GM23338 (cell line): Measurements from ENCODE around the gene CDK5RAP1. TPM values are rescaled to one million over a fixed set of nuclear protein-coding genes. Genes with fewer than 3 reads are reported as not detected.

Experiments used
- ATAC-seq: fragments of 200-7000 bp; cut with Tn5 transposase; 3 replicates; pipeline ENCODE4 v1.9.1; 2020
- DNase-seq: peaks from one replicate; pipeline ENCODE4 v3.0.0-alpha.2; 2015; ENCODE audit warnings: low spot score
- H2AFZ ChIP-seq: fragments of 200-600 bp; sonication (generic); 2 replicates; pipeline ENCODE4 v1.8.0; 2016; ENCODE audit warnings: antibody characterized with exemption, mild to moderate bottlenecking, moderate library complexity
- H3F3A ChIP-seq: fragments of 200-600 bp; sonication (generic); replicated peaks from 2 replicates; pipeline ENCODE4 v1.8.0; 2017; ENCODE audit warnings: antibody characterized with exemption, mixed run types, low read depth
- H3K27ac ChIP-seq: fragments of 200-600 bp; sonication (generic); 2 replicates; pipeline ENCODE4 v1.6.1; 2016; ENCODE audit warnings: low read depth
- H3K27me3 ChIP-seq: fragments of 200-600 bp; sonication (generic); 2 replicates; pipeline ENCODE4 v1.8.0; 2016; ENCODE audit warnings: mild to moderate bottlenecking, mixed run types, moderate library complexity; ENCODE audit not compliant: insufficient read depth
- H3K36me3 ChIP-seq: fragments of 200-600 bp; sonication (generic); 2 replicates; pipeline ENCODE4 v1.8.0; 2016; ENCODE audit warnings: mild to moderate bottlenecking; ENCODE audit not compliant: insufficient read depth
- H3K4me1 ChIP-seq: fragments of 200-600 bp; sonication (generic); 2 replicates; pipeline ENCODE4 v1.8.0; 2016; ENCODE audit warnings: mild to moderate bottlenecking, moderate library complexity; ENCODE audit not compliant: insufficient read depth
- H3K4me2 ChIP-seq: fragments of 200-600 bp; sonication (generic); 2 replicates; pipeline ENCODE4 v1.7.1; 2017; ENCODE audit warnings: mixed run types
- H3K4me3 ChIP-seq: fragments of 200-600 bp; sonication (generic); 2 replicates; pipeline ENCODE4 v1.6.1; 2016; ENCODE audit warnings: mixed run types
- H3K79me2 ChIP-seq: fragments of 200-600 bp; sonication (generic); replicated peaks from 2 replicates; pipeline ENCODE4 v1.8.0; 2017; ENCODE audit warnings: mild to moderate bottlenecking; ENCODE audit not compliant: insufficient read depth
- H3K9me2 ChIP-seq: fragments of 200-600 bp; sonication (generic); 2 replicates; pipeline ENCODE4 v1.8.0; 2017; ENCODE audit not compliant: insufficient read depth
- H4K20me1 ChIP-seq: fragments of 200-600 bp; sonication (generic); replicated peaks from 2 replicates; pipeline ENCODE4 v1.8.0; 2017; ENCODE audit warnings: mild to moderate bottlenecking; ENCODE audit not compliant: insufficient read depth
- H3K27ac Mint-ChIP-seq: 2 replicates; pipeline ENCODE4 v1.8.0; 2020; ENCODE audit warnings: inconsistent platforms, mild to moderate bottlenecking, moderate library complexity, mixed read lengths
- H3K27me3 Mint-ChIP-seq: 3 replicates; pipeline ENCODE4 v1.8.0; 2022; ENCODE audit warnings: low read depth, mild to moderate bottlenecking, moderate library complexity, mixed read lengths, inconsistent platforms; ENCODE audit not compliant: insufficient read depth, poor library complexity
- H3K36me3 Mint-ChIP-seq: 3 replicates; pipeline ENCODE4 v1.8.0; 2021; ENCODE audit warnings: low read depth, mild to moderate bottlenecking, inconsistent platforms, moderate library complexity, mixed read lengths
- H3K4me1 Mint-ChIP-seq: 3 replicates; pipeline ENCODE4 v1.8.0; 2020; ENCODE audit warnings: mild to moderate bottlenecking, inconsistent platforms, mixed read lengths
- H3K4me3 Mint-ChIP-seq: 3 replicates; pipeline ENCODE4 v1.8.0; 2021; ENCODE audit warnings: moderate library complexity, mild to moderate bottlenecking, inconsistent platforms, mixed read lengths
- H3K9me3 Mint-ChIP-seq: 3 replicates; pipeline ENCODE4 v1.8.0; 2020; ENCODE audit warnings: moderate library complexity, mild to moderate bottlenecking, inconsistent platforms, mixed read lengths
- CREB1 ChIP-seq: fragments of 250-450 bp; sonication (Bioruptor Pico); IDR thresholded peaks from 2 replicates; pipeline ENCODE4 v1.5.0; 2020; ENCODE audit warnings: low read depth, mild to moderate bottlenecking, moderate library complexity
- ETS1 ChIP-seq: IDR thresholded peaks from 2 replicates; pipeline ENCODE4 v1.6.1; 2016; ENCODE audit warnings: antibody characterized with exemption
- EZH2 ChIP-seq: fragments of 200-600 bp; sonication (generic); IDR thresholded peaks from one replicate; pipeline ENCODE4 v1.8.0; 2017; ENCODE audit warnings: antibody characterized with exemption, mild to moderate bottlenecking, low read depth; ENCODE audit not compliant: unreplicated experiment
- EZH2phosphoT487 ChIP-seq: fragments of 200-600 bp; sonication (generic); IDR thresholded peaks from one replicate; pipeline ENCODE4 v1.8.1; 2018; ENCODE audit warnings: antibody characterized with exemption; ENCODE audit not compliant: unreplicated experiment
- JUNB ChIP-seq: IDR thresholded peaks from one replicate; pipeline ENCODE4 v1.6.1; 2016; ENCODE audit warnings: antibody characterized with exemption; ENCODE audit not compliant: unreplicated experiment
- REST ChIP-seq: IDR thresholded peaks from one replicate; pipeline ENCODE4 v1.6.1; 2018; ENCODE audit warnings: antibody characterized with exemption; ENCODE audit not compliant: unreplicated experiment
- STAT1 ChIP-seq: IDR thresholded peaks from one replicate; pipeline ENCODE4 v1.6.1; 2016; ENCODE audit warnings: antibody characterized with exemption; ENCODE audit not compliant: unreplicated experiment
- ZNF114 ChIP-seq: fragments of 250-450 bp; sonication (Bioruptor Pico); IDR thresholded peaks from 2 replicates; pipeline ENCODE4 v1.5.0; 2020; ENCODE audit warnings: mild to moderate bottlenecking, moderate library complexity
- ZNF331 ChIP-seq: fragments of 250-450 bp; sonication (Bioruptor Pico); IDR thresholded peaks from 2 replicates; pipeline ENCODE4 v1.5.0; 2020; ENCODE audit warnings: low read depth, mild to moderate bottlenecking, moderate library complexity
- ZNF462 ChIP-seq: fragments of 250-450 bp; sonication (Bioruptor Pico); IDR thresholded peaks from 2 replicates; pipeline ENCODE4 v1.5.0; 2020; ENCODE audit warnings: mild to moderate bottlenecking, moderate library complexity
- polyA plus RNA-seq: library from polyadenylated mRNA; unstranded; fragments of >200 nt; fragmentation: Nextera tagmentation; extraction: Ambion mirVana; gene quantifications from 2 replicates; pipeline ENCODE4 v1.2.1, GENCODE V29; 2016
- total RNA-seq: library from RNA; depleted of rRNA; stranded (reverse); fragments of >200 nt; shearing (Covaris generic); gene quantifications from 2 replicates; pipeline ENCODE4 v1.2.3, GENCODE V29; 2014

The CDK5RAP1 gene
- total and polyA plus RNA-seq, 2 experiments from 2014 or later, result 33.8 to 38.1 TPM

- no peak overlapping the region for H3K27ac ChIP-seq
- Mint-ChIP-seq H3K4me3 (no peak overlapping the region), H3K27me3 (peaks cover 3% of the 10 kb centered on the region), H3K9me3 (no peaks in the 10 kb centered on the region), H3K36me3 (no peaks in the 10 kb centered on the region), H3K27ac (no peak overlapping the region), H3K4me1 (no peaks in the 10 kb centered on the region)
- no peaks in the 10 kb centered on the region for H3K27me3 ChIP-seq
- DNase-seq (no peak), ATAC-seq (no peak)
- H3K9me2 ChIP-seq, result no peaks in the 10 kb centered on the region
- H3K79me2 ChIP-seq, result no peaks in the 10 kb centered on the region
- no peak overlapping the region for H3K4me3 ChIP-seq
- no peaks in the 10 kb centered on the region for H4K20me1 ChIP-seq
- no peaks in the 10 kb centered on the region for H3K36me3 ChIP-seq
- no peak overlapping the region for H3K4me2 ChIP-seq
- TF ChIP-seq JUNB (no peak), ZNF114 (CRISPR knock-in tag) (no peak), CREB1 (CRISPR knock-in tag) (no peak), STAT1 (no peak), EZH2 (no peak), ZNF331 (no peak), ZNF462 (CRISPR knock-in tag) (no peak), ETS1 (no peak), REST (no peak), EZH2phosphoT487 (no peak)
- no peaks in the 10 kb centered on the region for H3K4me1 ChIP-seq
- no peaks in the 10 kb centered on the region for H3F3A ChIP-seq
- H2AFZ ChIP-seq, result no peak overlapping the region
Measured at GRCh38 chr20:33313686-33314314, 87.5 kb downstream of the CDK5RAP1 start.
